MM.1S (cell line): ENCODE data around the gene METTL21C.

Source experiments
- DNase-seq: peaks from one replicate; pipeline ENCODE4 v3.0.0-alpha.2; 2015
- H2AFZ ChIP-seq: fragments of 300-600 bp; sonication (generic); 2 replicates; pipeline ENCODE4 v1.6.0; 2016; ENCODE audit warnings: antibody characterized with exemption, low read length
- H3F3A ChIP-seq: fragments of 300-600 bp; sonication (generic); 2 replicates; pipeline ENCODE4 v1.6.1; 2016; ENCODE audit warnings: mild to moderate bottlenecking, antibody characterized with exemption, low read length, moderate library complexity, mixed read lengths; ENCODE audit not compliant: insufficient read depth
- H3K27ac ChIP-seq: fragments of 300-600 bp; sonication (generic); 2 replicates; pipeline ENCODE4 v1.5.1; 2016; ENCODE audit warnings: mild to moderate bottlenecking, low read length
- H3K27me3 ChIP-seq: fragments of 300-600 bp; sonication (generic); replicated peaks from 2 replicates; pipeline ENCODE4 v1.6.0; 2016; ENCODE audit warnings: low read length; ENCODE audit not compliant: insufficient read depth
- H3K36me3 ChIP-seq: fragments of 300-600 bp; sonication (generic); replicated peaks from 2 replicates; pipeline ENCODE4 v1.6.1; 2016; ENCODE audit warnings: mild to moderate bottlenecking, low read length, mixed read lengths; ENCODE audit not compliant: insufficient read depth
- H3K4me1 ChIP-seq: fragments of 300-600 bp; sonication (generic); 2 replicates; pipeline ENCODE4 v1.6.1; 2016; ENCODE audit warnings: low read length, mixed read lengths
- H3K4me2 ChIP-seq: fragments of 300-600 bp; sonication (generic); 2 replicates; pipeline ENCODE4 v1.6.0; 2016; ENCODE audit warnings: low read depth, low read length
- H3K4me3 ChIP-seq: fragments of 300-600 bp; sonication (generic); 2 replicates; pipeline ENCODE4 v1.5.1; 2016; ENCODE audit warnings: low read length, mixed read lengths
- H3K79me2 ChIP-seq: fragments of 300-600 bp; sonication (generic); 2 replicates; pipeline ENCODE4 v1.6.1; 2016; ENCODE audit warnings: mixed run types, low read length, mixed read lengths
- H3K9ac ChIP-seq: fragments of 300-600 bp; sonication (generic); 2 replicates; pipeline ENCODE4 v1.6.1; 2016; ENCODE audit warnings: low read length, mixed read lengths
- H3K9me2 ChIP-seq: fragments of 300-600 bp; sonication (generic); replicated peaks from 2 replicates; pipeline ENCODE4 v1.6.1; 2016; ENCODE audit warnings: mild to moderate bottlenecking, low read length, mixed read lengths; ENCODE audit not compliant: insufficient read depth
- H3K9me3 ChIP-seq: fragments of 300-600 bp; sonication (generic); replicated peaks from 2 replicates; pipeline ENCODE4 v1.6.1; 2016; ENCODE audit warnings: mild to moderate bottlenecking, low read length, mixed read lengths; ENCODE audit not compliant: insufficient read depth
- H4K20me1 ChIP-seq: fragments of 300-600 bp; sonication (generic); 2 replicates; pipeline ENCODE4 v1.6.1; 2016; ENCODE audit warnings: mild to moderate bottlenecking, low read length, moderate library complexity, mixed read lengths; ENCODE audit not compliant: insufficient read depth
- CTCF ChIP-seq: fragments of 300-600 bp; sonication (generic); IDR thresholded peaks from 2 replicates; pipeline ENCODE4 v1.5.1; 2016; ENCODE audit warnings: antibody characterized with exemption, low read length, mixed read lengths
- EZH2 ChIP-seq: fragments of 300-600 bp; sonication (generic); optimal IDR thresholded peaks from 2 replicates; pipeline ENCODE3; 2017; ENCODE audit warnings: low read depth, mild to moderate bottlenecking, antibody characterized with exemption, low read length, mixed read lengths
- EZH2phosphoT487 ChIP-seq: fragments of 300-600 bp; sonication (generic); IDR thresholded peaks from 2 replicates; pipeline ENCODE4 v1.6.1; 2018; ENCODE audit warnings: antibody characterized with exemption, low read length

The METTL21C gene

GRCh38 chr13:102721800-102722231, 27.0 kb upstream of the METTL21C start:
- Histone ChIP-seq H4K20me1 (no peaks in the 10 kb centered on the region), H3K79me2 (no peaks in the 10 kb centered on the region), H3K4me2 (no peak overlapping the region), H3K4me1 (peaks cover 4% of the 10 kb centered on the region), H3K27me3 (no peaks in the 10 kb centered on the region), H3K9me3 (no peaks in the 10 kb centered on the region), H3K4me3 (no peak overlapping the region), H2AFZ (no peak overlapping the region), H3K9ac (no peak overlapping the region), H3F3A (no peaks in the 10 kb centered on the region), H3K9me2 (no peaks in the 10 kb centered on the region), H3K27ac (no peak overlapping the region), H3K36me3 (no peaks in the 10 kb centered on the region)
- TF ChIP-seq CTCF (no peak), EZH2phosphoT487 (no peak), EZH2 (no peak)
- DNase-seq: no peak

- Histone ChIP-seq H3K4me1 (peaks cover 4% of the 10 kb centered on the region), H4K20me1 (no peaks in the 10 kb centered on the region), H3K79me2 (no peaks in the 10 kb centered on the region), H3F3A (no peaks in the 10 kb centered on the region), H3K9me3 (no peaks in the 10 kb centered on the region), H3K27me3 (no peaks in the 10 kb centered on the region), H3K9ac (no peak overlapping the region), H2AFZ (no peak overlapping the region), H3K27ac (no peak overlapping the region), H3K9me2 (no peaks in the 10 kb centered on the region), H3K4me2 (no peak overlapping the region), H3K36me3 (no peaks in the 10 kb centered on the region), H3K4me3 (no peak overlapping the region)
- TF ChIP-seq EZH2phosphoT487: no peak
- TF ChIP-seq CTCF: no peak
- no peak for TF ChIP-seq EZH2
- no peak for DNase-seq
Measured at GRCh38 chr13:102718746-102719145, 23.9 kb upstream of the METTL21C start.

GRCh38 chr13:102715447-102715846, 20.6 kb upstream of the METTL21C start:
- H3K79me2 ChIP-seq: no peaks in the 10 kb centered on the region
- no peak overlapping the region for H3K9ac ChIP-seq
- H2AFZ ChIP-seq: no peak overlapping the region
- no peaks in the 10 kb centered on the region for H3F3A ChIP-seq
- no peaks in the 10 kb centered on the region for H3K36me3 ChIP-seq
- H4K20me1 ChIP-seq: no peaks in the 10 kb centered on the region
- no peaks in the 10 kb centered on the region for H3K27me3 ChIP-seq
- peaks cover 4% of the 10 kb centered on the region for H3K4me1 ChIP-seq
- no peak for TF ChIP-seq CTCF
- TF ChIP-seq EZH2: no peak
- TF ChIP-seq EZH2phosphoT487: no peak
- DNase-seq: no peak
- no peak overlapping the region for H3K27ac ChIP-seq
- no peaks in the 10 kb centered on the region for H3K9me3 ChIP-seq
- H3K4me2 ChIP-seq: no peak overlapping the region
- no peaks in the 10 kb centered on the region for H3K9me2 ChIP-seq
- no peak overlapping the region for H3K4me3 ChIP-seq
